Activated CD4-positive, alpha-beta T cell treated with anti-CD3 and anti-CD28 coated beads, Interleukin-10, Interleukin-2, amounts not matched to agents 100 ng/mL and 50 ng/mL, durations not matched to agents 16 hours and 8 hours (primary cell): ENCODE data around the gene CNPY4.
A peak's percentile ranks its signal among the peaks of the same experiment; 100 is the strongest.
"Not testable (repeated sequence)": the region's sequence is repeated elsewhere in the genome, so short reads cannot be mapped to it uniquely, and the experiment has no call there.

ENCODE experiments used
- DNase-seq: peaks from one replicate; pipeline ENCODE4 v3.0.0-alpha.2; 2020

CNPY4 gene

GRCh38 chr7:100119970-100120732 lies 717 bp downstream of the CNPY4 start:
- DNase-seq = peak; percentile 79

- DNase-seq = no peak
Measured at GRCh38 chr7:100120733-100121036, 1.3 kb downstream of the CNPY4 start.

GRCh38 chr7:100122067-100122466 lies 2.6 kb downstream of the CNPY4 start:
- DNase-seq = no peak

DNA sequence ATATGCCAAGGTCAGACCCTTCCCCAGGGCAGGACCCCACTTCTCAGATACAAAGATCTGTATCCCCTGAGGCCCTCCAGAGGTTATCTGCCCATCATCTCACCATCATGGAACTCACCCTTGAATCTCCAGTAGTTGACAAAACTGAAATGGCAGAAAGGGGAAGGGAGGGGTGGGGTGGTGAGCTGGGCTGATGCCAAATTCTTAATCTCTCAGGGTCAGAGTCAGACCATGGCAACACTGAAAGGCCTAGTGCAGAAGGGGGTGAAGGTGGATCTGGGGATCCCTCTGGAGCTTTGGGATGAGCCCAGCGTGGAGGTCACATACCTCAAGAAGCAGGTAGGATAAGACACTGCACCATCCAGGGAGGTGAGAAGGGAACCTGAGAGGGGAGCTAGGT lies 3.1 kb downstream of the CNPY4 start:
- no peak for DNase-seq

DNA sequence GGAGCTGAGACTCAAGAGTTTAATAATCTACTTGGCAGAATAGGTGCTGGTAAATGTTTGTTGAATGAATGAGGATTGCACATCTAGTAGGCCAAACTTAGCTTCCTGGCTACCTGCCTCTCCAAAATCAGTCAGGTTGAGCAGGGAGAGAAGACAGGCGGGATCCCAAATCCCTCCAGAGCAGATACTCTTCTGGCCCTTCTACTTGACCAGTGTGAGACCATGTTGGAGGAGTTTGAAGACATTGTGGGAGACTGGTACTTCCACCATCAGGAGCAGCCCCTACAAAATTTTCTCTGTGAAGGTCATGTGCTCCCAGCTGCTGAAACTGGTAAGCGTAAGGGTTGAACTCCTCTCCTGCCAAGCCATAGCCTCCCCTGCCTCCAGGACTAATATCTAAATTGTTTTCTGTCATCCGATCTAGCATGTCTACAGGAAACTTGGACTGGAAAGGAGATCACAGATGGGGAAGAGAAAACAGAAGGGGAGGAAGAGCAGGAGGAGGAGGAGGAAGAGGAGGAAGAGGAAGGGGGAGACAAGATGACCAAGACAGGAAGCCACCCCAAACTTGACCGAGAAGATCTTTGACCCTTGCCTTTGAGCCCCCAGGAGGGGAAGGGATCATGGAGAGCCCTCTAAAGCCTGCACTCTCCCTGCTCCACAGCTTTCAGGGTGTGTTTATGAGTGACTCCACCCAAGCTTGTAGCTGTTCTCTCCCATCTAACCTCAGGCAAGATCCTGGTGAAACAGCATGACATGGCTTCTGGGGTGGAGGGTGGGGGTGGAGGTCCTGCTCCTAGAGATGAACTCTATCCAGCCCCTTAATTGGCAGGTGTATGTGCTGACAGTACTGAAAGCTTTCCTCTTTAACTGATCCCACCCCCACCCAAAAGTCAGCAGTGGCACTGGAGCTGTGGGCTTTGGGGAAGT lies 5.1 kb downstream of the CNPY4 start:
- DNase-seq = no peak

DNA sequence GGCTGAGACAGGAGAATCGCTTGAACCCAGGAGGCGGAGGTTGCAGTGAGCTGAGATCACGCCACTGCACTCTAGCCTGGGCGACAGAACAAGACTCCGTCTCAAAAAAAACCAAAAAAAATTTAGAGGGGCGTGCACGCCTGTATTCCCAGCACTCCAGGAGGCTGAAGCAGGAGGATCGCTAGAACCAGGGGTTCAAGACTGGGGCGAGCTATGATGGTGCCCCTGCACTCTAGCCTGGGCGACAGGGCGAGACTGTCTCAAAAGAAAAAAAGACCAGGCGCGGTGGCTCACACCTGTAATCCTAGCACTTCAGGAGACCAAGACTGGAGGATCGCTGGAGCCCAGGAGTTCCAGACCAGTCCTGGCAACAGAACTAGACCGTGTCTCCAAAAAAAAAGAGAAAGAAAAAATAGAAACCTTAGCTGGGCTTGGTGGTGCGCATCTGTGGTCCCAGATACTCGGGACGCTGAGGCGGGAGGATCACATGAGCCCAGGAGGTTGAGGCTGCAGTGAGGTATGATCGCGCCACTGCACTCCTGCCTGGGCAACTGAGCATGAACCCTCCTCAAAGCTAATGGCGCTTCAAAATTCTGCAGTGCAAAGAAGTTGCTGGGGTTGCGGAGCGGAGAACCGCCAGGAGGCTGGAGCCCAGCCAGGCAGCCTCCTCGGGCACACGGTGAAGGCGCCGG lies 7.0 kb downstream of the CNPY4 start:
- DNase-seq = no peak

DNA sequence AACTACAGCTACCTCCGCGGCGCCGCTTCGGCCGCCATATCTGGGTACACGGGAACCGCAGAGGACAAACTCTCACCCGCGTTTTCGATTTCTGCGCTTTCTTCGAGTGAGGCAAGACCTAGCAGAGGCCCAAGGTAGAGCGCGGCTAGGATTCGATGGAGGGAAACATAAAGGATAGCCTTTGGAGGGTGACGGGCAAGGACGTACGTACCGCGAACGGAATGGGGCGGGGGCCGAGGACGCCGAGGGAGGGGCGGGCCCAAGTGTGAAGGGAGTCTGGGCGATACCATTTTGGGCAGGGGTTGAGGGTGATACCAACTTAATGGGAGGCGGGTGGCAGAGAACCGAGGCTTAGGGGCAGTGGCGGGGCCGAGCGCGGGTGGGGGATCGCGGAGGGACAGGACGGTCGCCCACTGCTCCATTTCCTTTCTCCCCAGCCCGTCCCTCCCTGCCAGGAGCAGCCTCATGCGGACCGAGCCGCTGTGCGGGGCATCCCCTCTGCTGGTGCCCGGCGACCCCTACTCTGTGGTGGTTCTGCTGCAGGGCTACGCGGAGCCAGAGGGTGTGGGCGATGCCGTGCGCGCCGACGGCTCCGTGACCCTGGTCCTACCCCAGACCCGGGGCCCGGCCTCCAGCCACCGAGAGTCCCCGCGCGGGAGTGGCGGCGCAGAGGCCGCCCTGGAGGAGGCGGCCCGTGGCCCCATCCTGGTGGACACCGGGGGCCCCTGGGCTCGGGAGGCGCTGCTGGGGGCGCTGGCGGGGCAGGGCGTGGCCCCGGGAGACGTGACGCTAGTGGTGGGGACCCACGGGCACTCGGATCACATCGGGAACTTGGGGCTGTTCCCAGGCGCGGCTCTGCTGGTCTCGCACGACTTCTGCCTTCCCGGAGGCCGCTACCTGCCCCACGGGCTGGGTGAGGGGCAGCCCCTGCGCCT lies 7.8 kb downstream of the CNPY4 start, which contains the start of gene MBLAC1:
TSS of gene MBLAC1 (plus strand) at position 37 of the 935 bp plus-strand sequence. CDS start at position 466, 429 bp downstream.
- DNase-seq = peak; percentile 93

DNA sequence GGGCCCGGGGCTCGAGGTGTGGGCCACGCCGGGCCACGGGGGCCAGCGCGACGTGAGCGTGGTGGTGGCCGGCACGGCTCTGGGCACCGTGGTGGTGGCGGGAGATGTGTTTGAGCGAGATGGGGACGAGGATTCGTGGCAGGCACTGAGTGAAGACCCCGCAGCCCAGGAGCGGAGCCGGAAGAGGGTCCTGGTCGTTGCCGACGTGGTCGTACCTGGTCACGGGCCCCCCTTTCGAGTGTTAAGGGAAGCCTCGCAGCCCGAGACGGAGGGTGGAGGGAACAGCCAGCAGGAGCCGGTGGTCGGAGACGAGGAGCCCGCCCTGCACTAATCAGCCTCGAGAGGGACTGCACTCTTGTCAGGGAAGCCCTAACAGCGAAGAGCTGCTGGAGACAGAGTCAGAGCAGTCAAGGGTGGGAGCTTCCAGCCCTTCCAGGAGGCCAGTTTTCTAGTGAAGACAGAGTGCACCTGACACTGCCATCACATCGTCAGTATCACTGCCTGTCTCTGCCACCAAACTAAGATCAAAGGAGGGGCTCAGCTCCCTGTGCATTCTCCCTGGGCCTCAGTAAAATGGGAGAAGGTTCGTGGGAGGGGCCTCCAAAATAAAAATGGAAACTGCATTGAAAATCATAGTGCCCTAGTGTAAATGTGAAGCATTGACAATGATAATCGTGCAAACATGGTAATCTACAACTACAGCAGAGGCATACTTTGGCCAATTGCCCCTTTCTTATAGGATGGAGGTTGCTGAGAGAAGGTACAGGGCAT lies 8.6 kb downstream of the CNPY4 start:
- DNase-seq = no peak

DNA sequence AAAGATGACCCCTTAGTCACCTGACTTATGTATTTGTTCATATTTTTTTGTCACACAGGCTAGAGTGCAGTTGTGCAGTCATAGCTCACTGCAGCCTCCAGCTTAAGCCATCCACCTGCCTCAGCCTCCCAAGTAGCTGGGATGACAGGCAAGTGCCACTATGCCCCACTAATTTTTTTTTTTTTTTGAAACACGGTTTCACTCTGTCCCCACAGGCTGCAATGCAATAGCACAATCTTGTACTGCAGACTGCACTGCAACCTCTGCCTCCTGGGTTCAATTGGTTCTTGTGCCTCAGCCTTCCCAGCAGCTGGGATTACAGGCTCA lies 9.2 kb downstream of the CNPY4 start:
- no peak for DNase-seq

GRCh38 chr7:100130220-100130607 lies 10.8 kb downstream of the CNPY4 start:
- not testable (repeated sequence) for DNase-seq

- peak; percentile 82 for DNase-seq
Measured at GRCh38 chr7:100130608-100131453, 11.4 kb downstream of the CNPY4 start.

DNA sequence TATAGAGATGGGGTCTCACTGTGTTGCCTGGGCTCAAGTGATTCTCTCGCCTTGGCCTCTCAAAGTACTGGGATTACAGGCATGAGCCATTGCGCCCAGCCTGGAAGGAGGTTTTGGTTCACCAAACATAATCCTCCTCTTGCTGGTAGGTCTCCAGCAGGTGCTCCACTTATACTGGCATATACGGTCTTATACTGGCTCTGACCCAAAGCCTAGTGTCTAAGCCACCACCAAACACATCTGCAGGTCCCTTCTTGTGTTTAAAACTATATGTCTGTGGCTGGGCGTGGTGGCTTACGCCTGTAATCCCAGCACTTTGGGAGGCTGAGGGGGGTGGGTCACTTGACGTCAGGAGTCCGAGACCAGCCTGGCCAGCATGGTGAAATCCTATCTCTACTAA lies 12.7 kb downstream of the CNPY4 start:
- DNase-seq = no peak

DNA sequence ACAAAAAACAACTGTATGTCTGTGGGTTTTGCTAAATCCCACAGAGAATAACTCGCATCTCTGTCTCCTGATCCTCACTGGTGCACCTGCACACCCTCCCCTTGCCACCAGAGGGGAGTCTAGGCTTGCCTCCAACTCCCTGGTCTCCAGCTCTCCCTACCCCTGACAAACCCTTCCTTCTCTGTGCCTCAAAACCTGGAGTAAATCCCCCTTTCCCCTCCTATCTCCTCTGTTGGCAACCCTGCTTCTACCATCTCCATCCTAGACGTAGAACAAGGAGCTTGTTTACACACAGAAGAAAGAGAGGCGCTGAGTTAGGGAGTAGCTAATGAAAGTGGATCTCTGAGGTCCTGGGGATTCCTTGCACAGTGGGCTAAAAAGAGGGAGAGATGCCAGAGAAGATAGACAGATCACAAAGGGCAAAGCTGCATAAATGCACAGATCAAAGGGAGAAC lies 13.3 kb downstream of the CNPY4 start:
- DNase-seq = peak; percentile 76

- DNase-seq = no peak
Measured at GRCh38 chr7:100137851-100138760, 18.7 kb downstream of the CNPY4 start.

DNA sequence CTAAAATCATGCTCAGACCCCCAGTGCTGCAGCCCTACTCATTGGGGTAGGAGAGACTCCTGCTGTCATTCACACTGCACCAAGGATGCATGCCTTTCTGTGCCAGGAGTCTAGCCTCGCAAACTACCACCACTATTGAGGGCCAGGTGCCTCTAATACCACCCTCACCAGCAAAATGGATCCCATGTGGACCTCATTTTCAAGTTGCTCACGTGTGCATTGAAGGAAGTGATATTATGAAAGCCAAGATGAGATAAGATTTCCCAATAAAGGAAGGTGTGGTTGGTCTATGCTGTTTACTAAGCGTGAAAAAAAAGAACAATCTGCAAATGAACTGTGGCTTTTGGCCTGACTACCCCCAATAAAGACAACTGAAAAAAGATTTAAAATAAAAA lies 22.1 kb downstream of the CNPY4 start:
- no peak for DNase-seq

- no peak for DNase-seq
Measured at GRCh38 chr7:100142461-100142860, 23.0 kb downstream of the CNPY4 start.

- not testable (repeated sequence) for DNase-seq
Measured at GRCh38 chr7:100146350-100146749, 26.9 kb downstream of the CNPY4 start.

DNA sequence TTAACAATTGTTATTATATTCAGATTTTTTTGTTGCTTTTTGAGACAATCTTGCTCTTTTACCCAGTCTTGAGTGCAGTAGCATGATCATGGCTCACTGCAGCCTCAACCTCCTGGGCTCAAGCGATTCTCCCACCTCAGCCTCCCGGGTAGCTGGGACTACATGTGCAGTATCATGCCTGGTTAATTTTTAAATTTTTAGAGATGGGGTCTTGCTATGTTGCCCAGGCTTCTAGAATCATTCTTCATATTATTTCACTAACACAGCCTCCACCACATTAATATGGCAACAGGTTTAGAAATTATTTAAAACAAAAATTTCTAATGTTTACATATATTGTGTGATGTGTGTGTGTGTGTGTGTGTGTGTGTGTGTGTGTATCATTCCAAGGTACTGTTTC lies 27.8 kb downstream of the CNPY4 start:
- no peak for DNase-seq

- DNase-seq = no peak
Measured at GRCh38 chr7:100148225-100148558, 28.8 kb downstream of the CNPY4 start.
